SU-DHL-6 (cell line): Measurements from ENCODE around the gene OR4D10.

Experiments used
- H2AFZ ChIP-seq: fragments of 200-600 bp; sonication (generic); 2 replicates; pipeline ENCODE4 v1.6.1; 2014; ENCODE audit warnings: low read depth, mild to moderate bottlenecking, moderate library complexity, mixed read lengths, antibody characterized with exemption, low read length; ENCODE audit not compliant: severe bottlenecking
- H3F3A ChIP-seq: fragments of 200-600 bp; shearing (Covaris generic); 2 replicates; pipeline ENCODE4 v1.6.0; 2016; ENCODE audit warnings: antibody characterized with exemption, mild to moderate bottlenecking; ENCODE audit not compliant: insufficient read depth
- H3K27ac ChIP-seq: fragments of 200-600 bp; sonication (generic); 2 replicates; pipeline ENCODE4 v1.5.1; 2016; ENCODE audit warnings: low read depth, mild to moderate bottlenecking, low read length, moderate library complexity, mixed read lengths
- H3K27me3 ChIP-seq: fragments of 200-600 bp; sonication (generic), shearing (Covaris generic); 2 replicates; pipeline ENCODE4 v1.6.0; 2014; ENCODE audit warnings: mild to moderate bottlenecking, low read length
- H3K36me3 ChIP-seq: fragments of 200-600 bp; sonication (generic); 2 replicates; pipeline ENCODE4 v1.6.1; 2014; ENCODE audit warnings: mild to moderate bottlenecking, low read length, mixed read lengths
- H3K4me2 ChIP-seq: fragments of 300-600, 200-600 bp; shearing (Covaris generic), sonication (generic); 2 replicates; pipeline ENCODE4 v1.6.0; 2014; ENCODE audit warnings: low read length, low read depth, mild to moderate bottlenecking; ENCODE audit not compliant: poor library complexity, severe bottlenecking
- H3K4me3 ChIP-seq: fragments of 200-600 bp; sonication (generic); 2 replicates; pipeline ENCODE4 v1.5.1; 2014; ENCODE audit warnings: antibody characterized with exemption, low read length, mild to moderate bottlenecking, mixed read lengths; ENCODE audit not compliant: insufficient read depth, poor library complexity, severe bottlenecking
- H3K79me2 ChIP-seq: fragments of 200-600 bp; sonication (generic); 2 replicates; pipeline ENCODE4 v1.6.1; 2014; ENCODE audit warnings: mild to moderate bottlenecking, low read length, moderate library complexity; ENCODE audit not compliant: insufficient read depth
- H3K9ac ChIP-seq: fragments of 200-600 bp; sonication (generic); 2 replicates; pipeline ENCODE4 v1.7.0; 2014; ENCODE audit warnings: mild to moderate bottlenecking, low read length
- H3K9me2 ChIP-seq: fragments of 200-600 bp; sonication (generic); replicated peaks from 2 replicates; pipeline ENCODE4 v1.6.1; 2014; ENCODE audit warnings: low read length; ENCODE audit not compliant: insufficient read depth
- H3K9me3 ChIP-seq: fragments of 200-600 bp; sonication (generic); 2 replicates; pipeline ENCODE4 v1.6.1; 2014; ENCODE audit warnings: low read length, mixed read lengths; ENCODE audit not compliant: insufficient read depth
- H4K20me1 ChIP-seq: fragments of 200-600 bp; sonication (generic); 2 replicates; pipeline ENCODE4 v1.6.1; 2014; ENCODE audit warnings: low read depth, mild to moderate bottlenecking, antibody characterized with exemption, low read length, moderate library complexity, mixed read lengths
- EZH2phosphoT487 ChIP-seq: fragments of 200-600 bp; sonication (generic), shearing (Covaris generic); conservative IDR thresholded peaks from 2 replicates; pipeline ENCODE4 v1.6.1; 2018; ENCODE audit warnings: mild to moderate bottlenecking, antibody characterized with exemption, low read length, moderate library complexity, mixed read lengths
- TF ChIP-seq, protein P1 (sequence below): fragments of 200-600 bp; sonication (generic); IDR thresholded peaks from one replicate; pipeline ENCODE4 v1.5.1; 2017; ENCODE audit warnings: antibody characterized with exemption, mild to moderate bottlenecking, low read length, moderate library complexity; ENCODE audit not compliant: insufficient read depth, poor library complexity, severe bottlenecking

The OR4D10 gene

GRCh38 chr11:59473015-59473414, at the start of gene OR4D10:
Gene OR4D10 (plus strand): TSS chr11:59473315. CDS start chr11:59477430, 4,115 bp downstream.
- no peaks in the 10 kb centered on the region for H3K79me2 ChIP-seq
- no peaks in the 10 kb centered on the region for H3F3A ChIP-seq
- H3K4me2 ChIP-seq = no peak within 1 kb of the TSS
- H3K36me3 ChIP-seq = no peaks in the 10 kb centered on the region
- no peak within 1 kb of the TSS for H2AFZ ChIP-seq
- no peak within 1 kb of the TSS for H3K27ac ChIP-seq
- no peak within 1 kb of the TSS for H3K9ac ChIP-seq
- no peaks in the 10 kb centered on the region for H4K20me1 ChIP-seq
- no peak within 1 kb of the TSS for H3K4me3 ChIP-seq
- TF ChIP-seq EZH2phosphoT487 = no peak
- TF ChIP-seq, protein P1, sequence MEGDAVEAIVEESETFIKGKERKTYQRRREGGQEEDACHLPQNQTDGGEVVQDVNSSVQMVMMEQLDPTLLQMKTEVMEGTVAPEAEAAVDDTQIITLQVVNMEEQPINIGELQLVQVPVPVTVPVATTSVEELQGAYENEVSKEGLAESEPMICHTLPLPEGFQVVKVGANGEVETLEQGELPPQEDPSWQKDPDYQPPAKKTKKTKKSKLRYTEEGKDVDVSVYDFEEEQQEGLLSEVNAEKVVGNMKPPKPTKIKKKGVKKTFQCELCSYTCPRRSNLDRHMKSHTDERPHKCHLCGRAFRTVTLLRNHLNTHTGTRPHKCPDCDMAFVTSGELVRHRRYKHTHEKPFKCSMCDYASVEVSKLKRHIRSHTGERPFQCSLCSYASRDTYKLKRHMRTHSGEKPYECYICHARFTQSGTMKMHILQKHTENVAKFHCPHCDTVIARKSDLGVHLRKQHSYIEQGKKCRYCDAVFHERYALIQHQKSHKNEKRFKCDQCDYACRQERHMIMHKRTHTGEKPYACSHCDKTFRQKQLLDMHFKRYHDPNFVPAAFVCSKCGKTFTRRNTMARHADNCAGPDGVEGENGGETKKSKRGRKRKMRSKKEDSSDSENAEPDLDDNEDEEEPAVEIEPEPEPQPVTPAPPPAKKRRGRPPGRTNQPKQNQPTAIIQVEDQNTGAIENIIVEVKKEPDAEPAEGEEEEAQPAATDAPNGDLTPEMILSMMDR = no peak
- H3K27me3 ChIP-seq = no peaks in the 10 kb centered on the region
- H3K9me3 ChIP-seq = no peaks in the 10 kb centered on the region
- no peaks in the 10 kb centered on the region for H3K9me2 ChIP-seq

DNA sequence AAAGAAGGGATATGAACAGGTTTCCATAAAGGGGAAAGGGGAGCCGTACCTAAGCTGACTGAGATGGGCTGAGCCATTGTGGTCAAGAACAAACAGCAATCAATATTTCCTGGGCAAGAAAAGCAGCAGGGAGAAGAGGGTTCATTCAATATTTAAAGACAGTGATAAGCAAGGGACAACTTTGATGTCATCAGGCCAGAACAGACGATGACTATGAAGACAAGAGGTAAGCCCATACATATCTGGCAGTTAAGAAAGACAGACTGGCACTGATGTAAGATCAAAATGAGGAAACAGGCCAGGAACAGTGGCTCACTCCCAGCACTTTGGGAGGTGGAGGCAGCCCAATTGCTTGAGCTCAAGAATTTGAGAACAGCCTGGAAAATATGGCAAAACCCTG, 49.3 kb upstream of the OR4D10 start:
- H3K4me3 ChIP-seq = no peak overlapping the region
- no peaks in the 10 kb centered on the region for H3F3A ChIP-seq
- H3K36me3 ChIP-seq = no peaks in the 10 kb centered on the region
- H4K20me1 ChIP-seq = no peaks in the 10 kb centered on the region
- H3K9ac ChIP-seq = no peak overlapping the region
- H3K9me2 ChIP-seq = no peaks in the 10 kb centered on the region
- no peak overlapping the region for H3K27ac ChIP-seq
- no peak for TF ChIP-seq EZH2phosphoT487
- TF ChIP-seq, protein P1 = no peak
- H3K79me2 ChIP-seq = no peaks in the 10 kb centered on the region
- no peak overlapping the region for H3K4me2 ChIP-seq
- H3K27me3 ChIP-seq = no peaks in the 10 kb centered on the region
- no peaks in the 10 kb centered on the region for H3K9me3 ChIP-seq
- no peak overlapping the region for H2AFZ ChIP-seq

GRCh38 chr11:59425131-59425530, 48.0 kb upstream of the OR4D10 start:
- Histone ChIP-seq H3K79me2 (no peaks in the 10 kb centered on the region), H4K20me1 (no peaks in the 10 kb centered on the region), H2AFZ (no peak overlapping the region), H3K27me3 (no peaks in the 10 kb centered on the region), H3K9ac (no peak overlapping the region), H3K9me2 (no peaks in the 10 kb centered on the region), H3K4me3 (no peak overlapping the region), H3K9me3 (no peaks in the 10 kb centered on the region), H3K36me3 (no peaks in the 10 kb centered on the region), H3K27ac (no peak overlapping the region), H3F3A (no peaks in the 10 kb centered on the region), H3K4me2 (no peak overlapping the region)
- TF ChIP-seq, protein P1 = no peak
- no peak for TF ChIP-seq EZH2phosphoT487
